ENCODE measurements around the gene GRIK5.
"Not testable (repeated sequence)": the region's sequence is repeated elsewhere in the genome, so short reads cannot be mapped to it uniquely, and the experiment has no call there.

GRIK5 gene, protein sequence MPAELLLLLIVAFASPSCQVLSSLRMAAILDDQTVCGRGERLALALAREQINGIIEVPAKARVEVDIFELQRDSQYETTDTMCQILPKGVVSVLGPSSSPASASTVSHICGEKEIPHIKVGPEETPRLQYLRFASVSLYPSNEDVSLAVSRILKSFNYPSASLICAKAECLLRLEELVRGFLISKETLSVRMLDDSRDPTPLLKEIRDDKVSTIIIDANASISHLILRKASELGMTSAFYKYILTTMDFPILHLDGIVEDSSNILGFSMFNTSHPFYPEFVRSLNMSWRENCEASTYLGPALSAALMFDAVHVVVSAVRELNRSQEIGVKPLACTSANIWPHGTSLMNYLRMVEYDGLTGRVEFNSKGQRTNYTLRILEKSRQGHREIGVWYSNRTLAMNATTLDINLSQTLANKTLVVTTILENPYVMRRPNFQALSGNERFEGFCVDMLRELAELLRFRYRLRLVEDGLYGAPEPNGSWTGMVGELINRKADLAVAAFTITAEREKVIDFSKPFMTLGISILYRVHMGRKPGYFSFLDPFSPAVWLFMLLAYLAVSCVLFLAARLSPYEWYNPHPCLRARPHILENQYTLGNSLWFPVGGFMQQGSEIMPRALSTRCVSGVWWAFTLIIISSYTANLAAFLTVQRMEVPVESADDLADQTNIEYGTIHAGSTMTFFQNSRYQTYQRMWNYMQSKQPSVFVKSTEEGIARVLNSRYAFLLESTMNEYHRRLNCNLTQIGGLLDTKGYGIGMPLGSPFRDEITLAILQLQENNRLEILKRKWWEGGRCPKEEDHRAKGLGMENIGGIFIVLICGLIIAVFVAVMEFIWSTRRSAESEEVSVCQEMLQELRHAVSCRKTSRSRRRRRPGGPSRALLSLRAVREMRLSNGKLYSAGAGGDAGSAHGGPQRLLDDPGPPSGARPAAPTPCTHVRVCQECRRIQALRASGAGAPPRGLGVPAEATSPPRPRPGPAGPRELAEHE

DNA sequence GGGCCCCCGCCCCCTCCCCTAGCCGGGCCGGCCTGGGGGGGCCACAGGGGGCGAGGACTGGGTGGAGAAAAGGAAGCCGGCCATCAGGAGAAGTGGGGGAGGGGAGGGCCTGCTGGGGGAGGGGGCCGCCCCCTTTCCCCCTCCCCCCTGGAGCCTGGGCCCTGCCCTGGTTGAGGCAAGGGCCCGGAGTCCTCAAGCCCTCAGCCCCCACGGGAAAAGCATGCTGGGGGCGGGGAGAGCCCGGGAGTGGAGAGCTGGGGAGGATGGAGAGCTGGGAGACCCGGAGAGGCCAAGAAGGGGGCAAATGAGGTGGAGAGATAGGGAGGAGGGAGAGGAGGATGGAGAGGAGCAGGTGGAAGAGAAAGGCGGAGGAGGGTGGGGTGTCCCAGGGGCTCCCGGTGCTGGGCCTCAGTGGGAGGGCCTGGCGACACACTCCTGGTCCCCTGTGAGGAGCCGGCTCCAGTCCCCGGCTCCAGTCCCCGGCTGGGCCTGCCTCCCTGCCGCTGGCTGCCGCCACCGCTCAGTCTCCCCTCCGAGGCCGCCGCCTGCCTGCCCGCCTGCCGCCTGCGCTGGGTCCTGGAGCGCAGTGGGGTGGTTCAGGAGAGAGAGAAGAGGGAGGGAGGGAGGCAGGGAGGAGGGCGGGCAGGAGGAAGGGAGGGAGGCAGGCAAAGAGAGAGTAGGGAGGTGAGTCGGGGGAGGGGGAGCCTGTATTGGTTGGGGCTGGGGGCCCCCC, at the start of gene GRIK5:
Gene GRIK5, minus strand, starts transcription at position 588 of the 733 bp plus-strand sequence. CDS start 4,436 bp downstream, outside the sequence.
- DNase-seq: no peak

DNA sequence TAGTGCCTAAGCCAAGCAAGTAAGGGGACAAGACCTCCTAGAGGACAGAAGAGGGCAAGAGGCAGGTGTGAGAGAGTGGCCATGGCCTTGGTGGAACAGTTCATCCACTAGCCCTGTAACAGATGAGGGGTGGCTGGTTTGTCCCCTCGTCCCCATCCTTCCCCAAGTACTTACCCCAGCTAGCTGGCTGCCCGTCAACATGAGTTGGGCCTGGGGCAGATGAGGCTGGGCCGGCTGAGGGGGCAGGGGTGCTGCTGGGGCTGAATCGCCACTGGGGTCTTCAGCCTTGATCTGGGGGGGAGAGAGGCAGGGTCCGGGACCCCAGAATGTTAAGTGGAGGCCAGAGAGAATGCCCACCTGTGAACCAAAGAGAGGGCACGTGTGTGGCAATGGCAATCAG, 47.1 kb upstream of the GRIK5 start:
- DNase-seq: no peak

DNA sequence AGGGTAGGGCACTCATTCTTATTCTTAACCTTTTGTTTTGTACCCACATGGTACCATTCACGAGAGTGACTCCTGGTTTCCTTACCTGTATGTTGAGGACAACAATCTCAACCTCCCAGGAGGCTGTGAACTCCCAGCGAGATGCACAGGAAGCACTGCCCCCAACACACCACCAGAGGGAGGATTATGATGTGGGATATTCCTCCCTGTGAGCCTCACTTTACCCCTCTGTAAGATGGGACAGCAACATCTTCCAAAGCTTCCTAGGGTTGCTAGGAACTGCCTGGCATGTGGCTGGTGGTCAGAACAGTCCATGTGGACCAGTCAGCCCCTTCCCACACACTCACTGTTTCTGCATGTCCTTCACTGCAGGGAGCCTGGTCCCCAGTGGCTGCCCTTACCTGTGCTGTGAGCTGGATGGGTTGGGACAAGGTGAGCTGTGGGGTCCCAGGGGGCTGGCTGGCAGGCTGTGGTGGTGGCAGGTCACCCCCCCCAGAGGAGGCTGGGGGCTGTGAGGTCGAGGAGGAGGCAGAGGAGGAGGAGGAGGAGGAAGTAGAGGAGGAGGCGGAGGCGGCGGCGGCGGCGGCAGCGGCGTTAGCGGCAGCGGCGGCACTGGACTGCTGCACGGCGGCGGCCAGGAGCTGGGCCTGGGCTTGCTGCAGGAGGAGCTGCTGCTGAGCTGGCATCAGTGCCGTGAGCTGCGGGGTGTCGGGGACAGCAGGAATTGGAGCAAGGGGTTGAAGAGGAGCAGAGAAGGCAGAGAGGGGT, 46.5 kb upstream of the GRIK5 start:
- DNase-seq: no peak

DNA sequence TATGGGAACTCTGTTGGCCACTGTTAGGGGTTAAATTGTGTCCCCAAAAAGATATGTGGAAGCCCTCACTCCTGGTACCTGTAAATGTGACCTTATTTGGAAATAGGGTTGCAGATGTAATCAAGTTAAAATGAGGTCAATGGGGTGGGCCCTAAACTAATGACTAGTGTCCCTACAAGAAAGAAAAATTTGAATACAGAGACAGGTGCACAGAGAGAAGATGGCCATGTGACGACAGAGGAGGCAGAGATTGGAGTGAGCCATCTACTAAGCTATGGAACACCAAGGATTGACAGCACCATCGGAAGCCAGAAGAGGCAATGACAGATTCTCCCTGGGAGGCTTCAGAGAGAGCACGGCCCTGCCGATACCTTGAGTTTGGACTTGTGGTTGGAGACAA, 45.7 kb upstream of the GRIK5 start:
- DNase-seq: no peak

GRCh38 chr19:42115219-42115618, 45.2 kb upstream of the GRIK5 start:
- DNase-seq: no peak

DNA sequence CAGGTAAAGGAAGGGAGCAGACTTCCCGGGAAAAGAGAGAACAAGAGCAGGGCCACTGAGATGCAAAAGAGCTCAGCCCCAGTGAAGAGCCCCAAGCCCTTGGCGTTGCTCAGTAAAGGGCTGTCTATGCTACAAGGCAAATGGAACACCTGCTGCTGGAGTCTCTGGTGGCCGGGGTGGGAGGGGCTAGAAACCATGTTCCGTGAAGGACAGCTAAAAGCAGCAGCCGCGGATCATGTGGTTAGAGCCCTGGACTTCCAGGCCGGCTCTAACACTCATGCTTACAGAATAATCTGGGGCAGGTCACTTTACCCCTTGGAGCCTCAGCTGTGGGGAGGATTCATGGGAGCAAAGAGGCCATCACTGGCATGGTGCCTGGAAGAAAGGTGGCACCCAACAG, 44.4 kb upstream of the GRIK5 start:
- no peak for DNase-seq

- DNase-seq: peak; percentile 97
Measured at GRCh38 chr19:42113641-42114348, 43.8 kb upstream of the GRIK5 start.

DNA sequence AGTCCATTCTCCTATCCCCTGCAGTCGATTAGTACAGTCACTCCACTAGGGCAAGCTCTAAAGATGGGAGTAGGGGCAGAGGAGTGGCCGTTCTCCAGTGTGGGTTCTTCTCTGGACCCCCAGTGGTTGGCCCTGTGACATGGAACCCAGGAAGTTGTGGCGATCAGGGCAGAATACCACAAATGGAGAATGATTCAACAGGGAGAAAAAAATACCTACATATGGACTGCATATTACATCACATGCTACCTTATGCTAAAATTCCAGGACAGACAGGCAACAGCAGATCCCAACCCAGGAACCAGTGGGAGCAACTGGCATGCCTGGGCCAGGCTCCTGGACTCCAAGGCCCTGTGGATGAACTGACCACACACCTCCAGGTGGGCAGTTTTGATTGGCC, 41.8 kb upstream of the GRIK5 start:
- peak; percentile 90 for DNase-seq

GRCh38 chr19:42111384-42111783, 41.4 kb upstream of the GRIK5 start:
- peak; percentile 96 for DNase-seq

GRCh38 chr19:42110658-42111057, 40.7 kb upstream of the GRIK5 start:
- DNase-seq: no peak

DNA sequence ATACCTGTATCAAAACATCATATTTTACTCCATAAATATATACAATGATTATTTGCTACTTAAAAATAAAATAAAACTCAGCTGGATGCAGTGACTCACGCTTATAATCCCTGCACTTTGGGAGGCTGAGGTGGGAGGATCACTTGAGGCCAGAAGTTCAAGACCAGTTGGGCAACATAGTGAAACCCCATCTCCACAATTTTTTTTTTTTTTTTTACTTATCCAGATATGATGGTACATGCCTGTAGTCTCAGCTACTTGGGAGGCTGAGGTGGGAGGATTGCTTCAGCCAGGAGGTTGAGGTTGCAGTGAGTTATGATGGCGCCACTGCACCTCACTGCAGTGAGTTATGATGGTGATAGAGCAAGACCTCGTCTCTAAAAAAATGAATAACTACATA, 39.9 kb upstream of the GRIK5 start:
- no peak for DNase-seq

- DNase-seq: peak; percentile 89
Measured at GRCh38 chr19:42108527-42109389, 38.8 kb upstream of the GRIK5 start.

DNA sequence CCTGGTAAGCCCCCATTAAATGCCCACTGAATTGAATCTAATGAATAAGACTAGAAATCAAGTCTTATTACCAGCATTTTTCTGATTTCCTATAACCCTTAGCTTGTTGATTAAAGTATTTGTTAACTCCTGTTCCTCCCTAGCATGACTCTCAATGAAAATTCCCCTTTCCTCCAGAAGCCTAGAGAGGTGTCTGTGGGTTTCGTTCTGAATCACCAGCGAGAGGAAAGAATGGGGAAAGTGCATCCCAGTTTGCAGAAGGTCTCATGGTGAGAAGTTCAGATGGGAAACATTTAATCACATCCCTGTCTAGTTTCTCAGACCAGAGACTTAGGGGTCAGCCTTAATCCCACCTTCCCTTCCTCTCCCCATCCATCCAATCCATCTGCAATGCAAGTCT, 35.4 kb upstream of the GRIK5 start:
- DNase-seq: no peak

DNA sequence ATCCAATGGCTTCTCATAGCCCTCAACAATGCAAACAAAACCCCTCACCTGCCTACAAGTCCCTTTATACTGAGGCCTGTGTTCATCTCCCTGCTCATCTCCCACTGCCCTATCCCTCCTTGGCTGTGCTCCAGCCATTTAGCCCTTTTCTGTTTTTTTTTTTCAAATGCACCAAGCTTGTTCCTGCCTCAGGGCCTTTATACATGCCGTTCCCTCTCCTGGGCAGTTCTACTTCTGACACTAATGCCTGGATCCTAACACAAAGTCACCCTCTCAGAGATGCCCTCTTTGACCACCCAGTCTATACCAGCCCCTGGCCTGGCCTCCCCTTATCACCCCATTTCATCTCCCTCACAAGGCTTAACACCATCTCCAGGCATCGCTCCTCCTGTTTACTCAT, 32.9 kb upstream of the GRIK5 start:
- DNase-seq: no peak

- DNase-seq: not testable (repeated sequence)
Measured at GRCh38 chr19:42100241-42100640, 30.2 kb upstream of the GRIK5 start.

- no peak for DNase-seq
Measured at GRCh38 chr19:42099336-42099925, 29.4 kb upstream of the GRIK5 start.

DNA sequence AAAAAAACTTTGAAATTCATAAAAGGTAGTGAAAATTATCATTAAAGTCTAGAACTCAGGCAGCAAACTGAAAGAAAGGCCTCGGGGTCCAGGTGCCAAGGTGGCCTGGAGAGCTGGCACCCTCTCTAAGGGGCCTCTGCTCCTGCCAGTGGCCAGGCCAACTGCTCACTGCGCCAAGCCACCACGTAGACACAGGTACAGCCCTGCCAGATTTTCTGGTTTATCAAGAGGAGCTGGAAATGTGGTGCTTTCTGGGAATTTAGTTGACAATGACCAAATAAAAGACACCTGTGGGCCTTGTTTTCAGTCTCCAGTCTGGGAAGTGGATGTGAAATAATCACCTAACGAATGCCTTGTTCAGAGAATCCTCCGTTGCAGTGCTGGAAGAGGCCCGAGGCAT, 28.8 kb upstream of the GRIK5 start:
- DNase-seq: no peak

GRCh38 chr19:42097461-42097860, 27.5 kb upstream of the GRIK5 start:
- DNase-seq: no peak

DNA sequence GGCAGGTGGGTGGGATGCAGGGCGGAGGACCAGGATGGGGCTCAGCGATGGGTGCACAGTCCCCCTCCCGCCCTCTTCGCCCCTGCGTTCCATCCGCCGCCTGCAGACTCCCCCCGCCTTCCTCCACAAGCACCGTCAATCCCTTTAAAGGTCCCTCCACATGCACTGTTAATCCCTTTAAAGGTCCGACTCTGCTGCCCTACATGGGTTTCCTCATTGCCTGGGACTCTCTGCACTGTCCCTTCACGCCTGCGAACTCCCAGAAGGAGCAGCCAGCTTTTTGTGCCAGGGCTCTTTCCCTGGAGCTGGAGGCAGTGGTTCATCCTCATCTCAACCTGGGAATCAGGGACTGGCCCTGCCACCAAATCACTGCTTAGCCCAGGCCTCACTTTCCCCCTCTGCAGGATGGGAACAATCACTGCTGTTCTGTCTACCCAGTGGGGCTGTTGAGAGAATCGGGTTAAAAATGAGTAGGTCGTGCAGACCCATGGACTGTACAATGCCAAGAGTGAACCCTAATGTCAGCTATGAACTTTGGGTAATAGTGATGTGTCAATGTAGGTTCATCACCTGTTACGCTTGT, 26.3 kb upstream of the GRIK5 start:
- no peak for DNase-seq

DNA sequence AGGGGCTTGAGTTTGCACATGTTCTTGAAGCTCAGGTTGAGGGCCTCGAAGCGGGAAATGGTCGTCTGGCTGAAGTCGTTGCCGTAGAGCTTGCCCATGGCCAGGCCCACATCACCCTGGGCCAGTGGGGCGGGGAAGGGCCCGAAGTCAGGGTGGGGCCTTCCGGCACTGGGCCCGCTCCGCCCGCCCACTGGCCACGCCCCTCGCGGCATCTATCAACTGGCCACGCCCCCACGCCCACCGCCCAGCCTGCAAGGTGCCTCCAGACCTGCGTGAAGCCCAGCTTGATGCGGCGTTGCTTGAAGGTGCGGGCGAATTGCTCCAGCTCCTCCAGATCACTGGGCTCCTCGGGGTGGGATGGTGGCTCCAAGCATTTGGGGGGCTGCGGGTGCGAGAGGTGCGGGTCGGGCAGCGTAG, 25.8 kb upstream of the GRIK5 start:
- DNase-seq: no peak
